ENCODE measurements around the gene FAM168A. TPM values are rescaled to one million over a fixed set of nuclear protein-coding genes. Genes with fewer than 3 reads are reported as not detected.

Gene FAM168A
- total and polyA plus RNA-seq, 9 of the 15 experiments (the other 6 are each of a cell fraction or from before 2014, with no cell fraction given) = 0.44 to 7.2 (median 2.9) TPM

DNA sequence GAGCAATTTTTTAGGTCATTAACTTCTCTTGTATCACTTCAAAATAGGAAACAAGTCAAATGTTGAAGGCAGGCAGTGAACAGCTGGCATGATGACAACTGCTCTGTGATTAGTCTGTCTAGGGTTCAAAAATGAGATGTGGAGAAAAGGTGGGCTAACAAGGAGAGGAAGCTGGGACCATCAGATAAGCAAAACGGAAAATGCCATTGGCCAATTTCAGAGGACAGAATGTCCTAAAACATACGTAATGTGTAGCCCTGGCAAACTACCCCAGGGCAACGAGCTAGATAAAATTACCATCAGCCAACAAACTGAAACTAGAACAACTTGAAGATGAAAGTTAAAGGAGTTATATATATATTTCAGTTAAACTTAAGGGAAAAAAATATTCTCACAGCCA lies 128.5 kb downstream of the FAM168A start:
- Histone ChIP-seq H3K4me2 (ENCODE audit: insufficient read depth, low read length) (no peak overlapping the region), H3K9ac (ENCODE audit: insufficient read depth in 1 of 2, low read depth in 2 of 2, low read length in 2 of 2) (no peak overlapping the region), H3K9me1 (ENCODE audit: control insufficient read depth, insufficient read depth, low read length) (no peaks in the 10 kb centered on the region), H4K20me1 (replicated peaks; ENCODE audit: control insufficient read depth, insufficient read depth, low read length) (no peaks in the 10 kb centered on the region; the same call in 1 of the 2 replicates), H3K36me3 (ENCODE audit: control insufficient read depth, insufficient read depth, low read length) (no peaks in the 10 kb centered on the region), H3K27ac (ENCODE audit: extremely low read depth, low read depth, low read length) (no peak overlapping the region), H3K4me1 (replicated peaks in 1 of 2; ENCODE audit: control insufficient read depth in 2 of 2, insufficient read depth in 2 of 2, low read length in 2 of 2) (peaks cover 0 to 8% of the 10 kb centered on the region in 2 experiments; a peak in 3 of 5 replicates), H3K79me2 (ENCODE audit: control insufficient read depth, insufficient read depth, low read length) (no peaks in the 10 kb centered on the region), H3K4me3 (no peak overlapping the region), H3K9me3 (replicated peaks; ENCODE audit: control insufficient read depth, insufficient read depth, low read depth, low read length) (no peaks in the 10 kb centered on the region), H2AFZ (ENCODE audit: low read depth, low read length) (no peak overlapping the region), H3K27me3 (ENCODE audit: control insufficient read depth in 2 of 2, insufficient read depth in 2 of 2, low read length in 2 of 2) (no peaks in the 10 kb centered on the region; a peak in 2 of 5 replicates)
- peak in 1 of 4 experiments; percentile 10 for DNase-seq (ENCODE audit: extremely low read depth in 1 of 4, low spot score in 3 of 4)
- POLR2A ChIA-PET = interaction anchor here (1.2 to 1.5 kb wide), 3 partner anchors 10 to 19 kb away, joined by 3 to 4 read pairs (median 4); no protein-coding TSS in a partner anchor
- no peak for FAIRE-seq
- in situ Hi-C loops (cut with MboI) (no loop called here), intact Hi-C loops (cut with micrococcal nuclease) (no loop called here)
- CTCF ChIA-PET (ENCODE audit: low intra/inter-chr PET ratio) = no interaction called here
- no TSS peak for BruUV-seq (replicated peaks)
- TF ChIP-seq, protein P1, sequence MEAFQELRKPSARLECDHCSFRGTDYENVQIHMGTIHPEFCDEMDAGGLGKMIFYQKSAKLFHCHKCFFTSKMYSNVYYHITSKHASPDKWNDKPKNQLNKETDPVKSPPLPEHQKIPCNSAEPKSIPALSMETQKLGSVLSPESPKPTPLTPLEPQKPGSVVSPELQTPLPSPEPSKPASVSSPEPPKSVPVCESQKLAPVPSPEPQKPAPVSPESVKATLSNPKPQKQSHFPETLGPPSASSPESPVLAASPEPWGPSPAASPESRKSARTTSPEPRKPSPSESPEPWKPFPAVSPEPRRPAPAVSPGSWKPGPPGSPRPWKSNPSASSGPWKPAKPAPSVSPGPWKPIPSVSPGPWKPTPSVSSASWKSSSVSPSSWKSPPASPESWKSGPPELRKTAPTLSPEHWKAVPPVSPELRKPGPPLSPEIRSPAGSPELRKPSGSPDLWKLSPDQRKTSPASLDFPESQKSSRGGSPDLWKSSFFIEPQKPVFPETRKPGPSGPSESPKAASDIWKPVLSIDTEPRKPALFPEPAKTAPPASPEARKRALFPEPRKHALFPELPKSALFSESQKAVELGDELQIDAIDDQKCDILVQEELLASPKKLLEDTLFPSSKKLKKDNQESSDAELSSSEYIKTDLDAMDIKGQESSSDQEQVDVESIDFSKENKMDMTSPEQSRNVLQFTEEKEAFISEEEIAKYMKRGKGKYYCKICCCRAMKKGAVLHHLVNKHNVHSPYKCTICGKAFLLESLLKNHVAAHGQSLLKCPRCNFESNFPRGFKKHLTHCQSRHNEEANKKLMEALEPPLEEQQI (IDR thresholded peaks at IDR 0.05) = no peak
- TF ChIP-seq RBM15 (IDR thresholded peaks at IDR 0.05; ENCODE audit: insufficient read depth, low read length) = no peak
- no peak for ATAC-seq
- WGBS (ENCODE audit: insufficient coverage, low coverage, missing lambda C conversion rate) = 36% methylated on average over 3 of the region's 3 CpGs
